PC-3 (cell line): Measurements from ENCODE around the gene DZANK1. TPM values are rescaled to one million over a fixed set of nuclear protein-coding genes. Genes with fewer than 3 reads are reported as not detected.

Experiments
- ATAC-seq: fragments of 200-7000 bp; cut with Tn5 transposase; 2 replicates; pipeline ENCODE4 v1.9.1; 2020; ENCODE audit warnings: mild to moderate bottlenecking, moderate library complexity
- BruUV-seq: library from RNA; stranded (reverse); fragments of 400-500 nt; replicated peaks from 2 replicates; lab custom pipeline; 2021; lab: Mats Ljungman, UMichigan
- CTCF ChIA-PET: fragments of 300-600 bp; sonication (Branson Sonifier 250); formaldehyde crosslinking; loops from one replicate; lab custom pipeline; 2022; ENCODE audit warnings: antibody characterized with exemption; lab: Charles Lee
- POLR2A ChIA-PET: fragments of 300-600 bp; sonication (Branson Sonifier 250); formaldehyde crosslinking; loops from one replicate; lab custom pipeline; 2022; ENCODE audit warnings: antibody characterized with exemption; ENCODE audit not compliant: unreplicated experiment; lab: Charles Lee
- DNase-seq: peaks from one replicate; pipeline ENCODE4 v3.0.0-alpha.2; 2015
- H2AFZ ChIP-seq: fragments of 300-600 bp; sonication (generic); 2 replicates; pipeline ENCODE4 v1.6.0; 2016; ENCODE audit warnings: antibody characterized with exemption, low read length
- H3F3A ChIP-seq: fragments of 300-600 bp; sonication (generic); one replicate; pipeline ENCODE4 v1.6.0; 2017; ENCODE audit warnings: antibody characterized with exemption, low read length, control low read depth, mild to moderate bottlenecking; ENCODE audit not compliant: unreplicated experiment
- H3K27ac ChIP-seq: fragments of 300-600 bp; sonication (generic); 2 replicates; pipeline ENCODE4 v1.5.1; 2016; ENCODE audit warnings: mild to moderate bottlenecking, low read length
- H3K27me3 ChIP-seq: fragments of 300-600 bp; sonication (generic); 2 replicates; pipeline ENCODE4 v1.6.1; 2016; ENCODE audit warnings: low read length, mixed read lengths
- H3K36me3 ChIP-seq: fragments of 300-600 bp; sonication (generic); 2 replicates; pipeline ENCODE4 v1.6.1; 2016; ENCODE audit warnings: low read depth, mixed run types, low read length, mixed read lengths
- H3K4me1 ChIP-seq: fragments of 300-600 bp; sonication (generic); 2 replicates; pipeline ENCODE4 v1.5.1; 2016; ENCODE audit warnings: low read length; ENCODE audit not compliant: insufficient read depth
- H3K4me2 ChIP-seq: fragments of 300-600 bp; sonication (generic); 2 replicates; pipeline ENCODE4 v1.6.0; 2016; ENCODE audit warnings: low read length
- H3K4me3 ChIP-seq: fragments of 300-600 bp; sonication (generic); 2 replicates; pipeline ENCODE4 v1.5.1; 2016; ENCODE audit warnings: mild to moderate bottlenecking, low read length, mixed read lengths
- H3K79me2 ChIP-seq: fragments of 300-600 bp; sonication (generic); 2 replicates; pipeline ENCODE4 v1.6.1; 2017; ENCODE audit warnings: low read length, mixed read lengths
- H3K9ac ChIP-seq: fragments of 300-600 bp; sonication (generic); 2 replicates; pipeline ENCODE4 v1.6.0; 2016; ENCODE audit warnings: mild to moderate bottlenecking, low read length
- H3K9me2 ChIP-seq: fragments of 300-600 bp; sonication (generic); replicated peaks from 2 replicates; pipeline ENCODE4 v1.6.1; 2016; ENCODE audit warnings: mixed run types, low read length, mixed read lengths
- H3K9me3 ChIP-seq: fragments of 300-600 bp; sonication (generic); 2 replicates; pipeline ENCODE4 v1.6.1; 2016; ENCODE audit warnings: low read length, mixed read lengths
- H4K20me1 ChIP-seq: fragments of 300-600 bp; sonication (generic); 2 replicates; pipeline ENCODE4 v1.6.1; 2016; ENCODE audit warnings: low read length, mixed read lengths
- CTCF ChIP-seq: fragments of 300-600 bp; sonication (generic); conservative IDR thresholded peaks from 2 replicates; pipeline ENCODE4 v1.5.1; 2017; ENCODE audit warnings: antibody characterized with exemption, low read depth, mild to moderate bottlenecking, low read length
- EZH2 ChIP-seq: fragments of 300-600 bp; sonication (generic); IDR thresholded peaks from one replicate; pipeline ENCODE4 v1.6.1; 2017; ENCODE audit warnings: antibody characterized with exemption, mild to moderate bottlenecking, low read length; ENCODE audit not compliant: unreplicated experiment
- EZH2phosphoT487 ChIP-seq: fragments of 300-600 bp; sonication (generic); IDR thresholded peaks from 2 replicates; pipeline ENCODE4 v1.6.1; 2018; ENCODE audit warnings: mild to moderate bottlenecking, antibody characterized with exemption, low read length, borderline replicate concordance
- intact Hi-C: fragments of 100-400 bp; cut with micrococcal nuclease; formaldehyde crosslinking; loops from 2 replicates; pipeline ENCODE4 v1.9.0; 2023
- total RNA-seq: library from RNA; depleted of rRNA; stranded (reverse); fragments of >200 nt; gene quantifications from 2 replicates; pipeline ENCODE4 v1.2.3, GENCODE V29; 2014

The DZANK1 gene
- total RNA-seq, 1 experiment from 2014 or later = 3.2 TPM

- Histone ChIP-seq H4K20me1 (no peaks in the 10 kb centered on the region), H3K9ac (no peak overlapping the region), H3K79me2 (no peaks in the 10 kb centered on the region), H3K36me3 (peaks cover 4% of the 10 kb centered on the region; the same call in 1 of the 2 replicates), H2AFZ (no peak overlapping the region), H3K9me3 (no peaks in the 10 kb centered on the region), H3K4me1 (no peaks in the 10 kb centered on the region), H3K27me3 (no peaks in the 10 kb centered on the region), H3K9me2 (no peaks in the 10 kb centered on the region), H3F3A (no peaks in the 10 kb centered on the region), H3K4me3 (no peak overlapping the region), H3K27ac (no peak overlapping the region), H3K4me2 (no peak overlapping the region)
- ChIA-PET POLR2A (no interaction called here), CTCF (no interaction called here)
- TF ChIP-seq EZH2 = no peak
- TF ChIP-seq CTCF = no peak
- TF ChIP-seq EZH2phosphoT487 = no peak
- intact Hi-C loops = no loop called here
- ATAC-seq (no peak), DNase-seq (no peak)
- BruUV-seq = no TSS peak
Measured at GRCh38 chr20:18397030-18397429, 69.8 kb downstream of the DZANK1 start.

- ChIA-PET CTCF (no interaction called here), POLR2A (no interaction called here)
- Histone ChIP-seq H4K20me1 (no peaks in the 10 kb centered on the region), H3K4me2 (no peak overlapping the region), H3K4me3 (no peak overlapping the region), H3K27me3 (no peaks in the 10 kb centered on the region), H3K27ac (no peak overlapping the region), H3K9ac (no peak overlapping the region), H2AFZ (no peak overlapping the region), H3K79me2 (no peaks in the 10 kb centered on the region), H3K4me1 (no peaks in the 10 kb centered on the region), H3K36me3 (no peaks in the 10 kb centered on the region), H3F3A (no peaks in the 10 kb centered on the region), H3K9me2 (no peaks in the 10 kb centered on the region), H3K9me3 (no peaks in the 10 kb centered on the region)
- ATAC-seq (no peak), DNase-seq (no peak)
- intact Hi-C loops = no loop called here
- BruUV-seq = no TSS peak
- TF ChIP-seq CTCF = no peak
Measured at GRCh38 chr20:18395544-18395943, 71.3 kb downstream of the DZANK1 start.

- no TSS peak for BruUV-seq
Measured at GRCh38 chr20:18394363-18394762, 72.5 kb downstream of the DZANK1 start.

More at GRCh38 chr20:18394363-18394762, 72.5 kb downstream of the DZANK1 start:
- intact Hi-C loops = no loop called here
- Histone ChIP-seq H3K36me3 (no peaks in the 10 kb centered on the region), H3K9ac (no peak overlapping the region), H3K9me2 (no peaks in the 10 kb centered on the region), H3K4me3 (no peak overlapping the region), H2AFZ (no peak overlapping the region), H3K27ac (no peak overlapping the region), H3K27me3 (no peaks in the 10 kb centered on the region), H3K4me2 (no peak overlapping the region), H4K20me1 (no peaks in the 10 kb centered on the region), H3F3A (no peaks in the 10 kb centered on the region), H3K9me3 (no peaks in the 10 kb centered on the region), H3K79me2 (no peaks in the 10 kb centered on the region), H3K4me1 (no peaks in the 10 kb centered on the region)
- ATAC-seq = no peak
- TF ChIP-seq CTCF = no peak
- no peak for TF ChIP-seq EZH2phosphoT487
- no peak for TF ChIP-seq EZH2
- ChIA-PET CTCF (no interaction called here), POLR2A (no interaction called here)
- DNase-seq = no peak
